H1 (cell line): Measurements from ENCODE around the gene HES7. TPM values are rescaled to one million over a fixed set of nuclear protein-coding genes. Genes with fewer than 3 reads are reported as not detected.
A peak's percentile ranks its signal among the peaks of the same experiment; 100 is the strongest.

Experiments used
- CTCF ChIA-PET: fragments of 300-600 bp; sonication (Branson Sonifier 250); formaldehyde crosslinking; loops from one replicate; lab custom pipeline; 2021; ENCODE audit not compliant: partially characterized antibody; lab: Charles Lee
- POLR2A ChIA-PET: fragments of 300-600 bp; sonication (Branson Sonifier 250); formaldehyde crosslinking; loops from one replicate; lab custom pipeline; 2021; ENCODE audit warnings: inconsistent platforms; ENCODE audit not compliant: partially characterized antibody; lab: Charles Lee
- DNase-seq, 2 experiments: peaks; one replicate each; pipeline versions ENCODE4 v3.0.0 to v3.0.0-alpha.2; 2010 to 2022; ENCODE audit warnings: low spot score in 2 of 2, low read depth in 1 of 2, mixed read lengths in 1 of 2
- FAIRE-seq: peaks from 2 replicates; lab custom pipeline; 2011; peaks lifted over from hg19 to GRCh38; lab: Jason Lieb, UNC
- H2AFZ ChIP-seq: 2 replicates; pipeline ENCODE4 v1.8.1; 2012; ENCODE audit warnings: low read length, inconsistent platforms
- H2AK5ac ChIP-seq: 2 replicates; pipeline ENCODE4 v1.6.1; 2013; ENCODE audit warnings: low read depth, low read length
- H2BK120ac ChIP-seq: replicated peaks from 2 replicates; pipeline ENCODE3; 2013; ENCODE audit warnings: low read depth, low read length, inconsistent platforms
- H2BK12ac ChIP-seq: 2 replicates; pipeline ENCODE4 v1.6.1; 2013; ENCODE audit warnings: low read depth, low read length
- H2BK15ac ChIP-seq: 2 replicates; pipeline ENCODE4 v1.6.1; 2013; ENCODE audit warnings: low read length
- H2BK20ac ChIP-seq: 2 replicates; pipeline ENCODE4 v1.6.1; 2013; ENCODE audit warnings: low read length
- H2BK5ac ChIP-seq: 2 replicates; pipeline ENCODE4 v1.6.1; 2013; ENCODE audit warnings: low read depth, low read length
- H3K14ac ChIP-seq: 2 replicates; pipeline ENCODE4 v1.6.1; 2013; ENCODE audit warnings: inconsistent platforms; ENCODE audit not compliant: insufficient read length
- H3K18ac ChIP-seq: 2 replicates; pipeline ENCODE4 v1.6.1; 2013; ENCODE audit warnings: low read length; ENCODE audit errors: extremely low read depth
- H3K23ac ChIP-seq: 2 replicates; pipeline ENCODE4 v1.6.1; 2013; ENCODE audit warnings: inconsistent platforms; ENCODE audit not compliant: insufficient read length
- H3K23me2 ChIP-seq: 2 replicates; pipeline ENCODE4 v1.6.1; 2013; ENCODE audit warnings: low read depth, low read length
- H3K27ac ChIP-seq: 2 replicates; pipeline ENCODE4 v1.6.1; 2011; ENCODE audit warnings: low read depth, low read length, inconsistent platforms
- H3K27me3 ChIP-seq, 4 experiments: replicated peaks in 1 of 4; 1 replicate in 1 of 4; 2 replicates in 3 of 4; pipeline versions ENCODE4 v1.6.1 to v1.8.1; 2011 to 2013; ENCODE audit warnings: low read length in 3 of 4, mild to moderate bottlenecking in 3 of 4, inconsistent platforms in 2 of 4, mixed read lengths in 2 of 4, moderate library complexity in 1 of 4; ENCODE audit not compliant: control insufficient read depth in 3 of 4, insufficient read depth in 3 of 4; ENCODE audit errors: extremely low read depth in 1 of 4
- H3K36me3 ChIP-seq, 4 experiments: 2 replicates each; pipeline versions ENCODE4 v1.6.1 to v1.8.1; 2011 to 2013; ENCODE audit warnings: mild to moderate bottlenecking in 4 of 4, low read length in 3 of 4, moderate library complexity in 2 of 4, control low read depth in 1 of 4, inconsistent platforms in 1 of 4; ENCODE audit not compliant: insufficient read depth in 4 of 4, control insufficient read depth in 2 of 4
- H3K4ac ChIP-seq: replicated peaks from 2 replicates; pipeline ENCODE3; 2013; ENCODE audit warnings: low read length, low read depth, mixed read lengths, inconsistent platforms; ENCODE audit not compliant: insufficient read length
- H3K4me1 ChIP-seq, 4 experiments: replicated peaks in 1 of 4; 1 replicate in 1 of 4; 2 replicates in 3 of 4; pipeline versions ENCODE4 v1.6.1 to v1.8.1; 2011 to 2013; ENCODE audit warnings: low read length in 3 of 4, inconsistent platforms in 2 of 4, mixed read lengths in 1 of 4; ENCODE audit not compliant: insufficient read depth in 4 of 4, control insufficient read depth in 3 of 4
- H3K4me2 ChIP-seq, 2 experiments: 2 replicates each; pipeline versions ENCODE4 v1.6.1 to v1.8.1; 2011 to 2013; ENCODE audit warnings: low read depth in 2 of 2, low read length in 2 of 2, control low read depth in 1 of 2, inconsistent platforms in 1 of 2, mild to moderate bottlenecking in 1 of 2; ENCODE audit not compliant: insufficient read depth in 1 of 2
- H3K4me3 ChIP-seq, 4 experiments: fragments of 200-600, 300-600 bp in 1 of 4; sonication (generic), shearing (Covaris generic), sonication (Bioruptor Twin) in 1 of 4; 2 replicates each; pipeline versions ENCODE4 v1.5.1 to v1.8.1; 2011 to 2016; ENCODE audit warnings: low read length in 4 of 4, low read depth in 3 of 4, control low read depth in 2 of 4, inconsistent platforms in 2 of 4, mild to moderate bottlenecking in 2 of 4, mixed read lengths in 1 of 4, moderate library complexity in 1 of 4; ENCODE audit not compliant: insufficient read depth in 2 of 4; ENCODE audit errors: extremely low read depth in 1 of 4
- H3K56ac ChIP-seq: replicated peaks from 2 replicates; pipeline ENCODE3; 2013; ENCODE audit warnings: low read depth, mild to moderate bottlenecking, mixed read lengths, low read length, inconsistent platforms; ENCODE audit not compliant: insufficient read length
- H3K79me1 ChIP-seq: 2 replicates; pipeline ENCODE4 v1.6.1; 2013; ENCODE audit warnings: low read depth, low read length, control low read depth
- H3K79me2 ChIP-seq, 2 experiments: 2 replicates each; pipeline versions ENCODE4 v1.6.1 to v1.8.1; 2012 to 2013; ENCODE audit warnings: low read length in 2 of 2, mild to moderate bottlenecking in 2 of 2, inconsistent platforms in 1 of 2; ENCODE audit not compliant: insufficient read depth in 2 of 2, control insufficient read depth in 1 of 2
- H3K9ac ChIP-seq, 4 experiments: replicated peaks in 1 of 4; 1 replicate in 1 of 4; 2 replicates in 3 of 4; pipeline versions ENCODE4 v1.6.1 to v1.8.1; 2011 to 2013; ENCODE audit warnings: low read depth in 3 of 4, low read length in 3 of 4, control low read depth in 2 of 4, mild to moderate bottlenecking in 2 of 4, moderate library complexity in 2 of 4, inconsistent platforms in 1 of 4; ENCODE audit errors: extremely low read depth in 1 of 4
- H3K9me3 ChIP-seq, 2 experiments: 2 replicates each; pipeline versions ENCODE4 v1.6.1 to v1.8.1; 2012 to 2013; ENCODE audit warnings: mild to moderate bottlenecking in 2 of 2, moderate library complexity in 2 of 2, control low read depth in 1 of 2, inconsistent platforms in 1 of 2, low read depth in 1 of 2, low read length in 1 of 2, mixed read lengths in 1 of 2; ENCODE audit not compliant: insufficient read depth in 2 of 2
- H4K20me1 ChIP-seq, 2 experiments: replicated peaks in 1 of 2; 2 replicates each; pipeline versions ENCODE3 to v1.8.1; 2011 to 2013; ENCODE audit warnings: inconsistent platforms in 2 of 2, low read length in 2 of 2, mild to moderate bottlenecking in 1 of 2; ENCODE audit not compliant: insufficient read depth in 2 of 2, control insufficient read depth in 1 of 2
- H4K5ac ChIP-seq: 2 replicates; pipeline ENCODE4 v1.6.1; 2013; ENCODE audit warnings: low read length, low read depth, mixed read lengths, inconsistent platforms; ENCODE audit not compliant: insufficient read length
- H4K8ac ChIP-seq: 2 replicates; pipeline ENCODE4 v1.8.0; 2013; ENCODE audit warnings: mild to moderate bottlenecking, moderate library complexity, low read length, inconsistent platforms; ENCODE audit not compliant: insufficient read depth; ENCODE audit errors: extremely low read depth
- H4K91ac ChIP-seq: replicated peaks from 2 replicates; pipeline ENCODE3; 2013; ENCODE audit warnings: low read length, mixed read lengths, inconsistent platforms; ENCODE audit not compliant: insufficient read length
- BACH1 ChIP-seq: IDR thresholded peaks from 2 replicates; pipeline ENCODE4 v1.6.1; 2012; ENCODE audit warnings: low read length, improper control_type of control experiment
- CBX5 ChIP-seq: fragments of 300-800, 300-1000 bp; sonication (generic); IDR thresholded peaks from 2 replicates; pipeline ENCODE4 v1.7.1; 2016; ENCODE audit warnings: antibody characterized with exemption, low read length, low read depth
- CEBPB ChIP-seq: IDR thresholded peaks from 2 replicates; pipeline ENCODE4 v1.6.1; 2012; ENCODE audit warnings: low read depth, low read length
- EGR1 ChIP-seq: IDR thresholded peaks from 2 replicates; pipeline ENCODE4 v1.6.1; 2011; ENCODE audit warnings: low read depth, low read length, borderline replicate concordance
- GTF2F1 ChIP-seq: IDR thresholded peaks from 2 replicates; pipeline ENCODE4 v1.6.1; 2012; ENCODE audit warnings: low read depth, low read length, improper control_type of control experiment, borderline replicate concordance
- JUND ChIP-seq: IDR thresholded peaks from 2 replicates; pipeline ENCODE4 v1.6.1; 2011; ENCODE audit warnings: mild to moderate bottlenecking, improper control_type of control experiment, low read length
- KDM1A ChIP-seq: fragments of 200-600, 300-600 bp; sonication (generic); IDR thresholded peaks from 2 replicates; pipeline ENCODE4 v1.7.1; 2016; ENCODE audit warnings: mild to moderate bottlenecking, low read length, borderline replicate concordance
- MAFK ChIP-seq: IDR thresholded peaks from 2 replicates; pipeline ENCODE4 v1.6.1; 2012; ENCODE audit warnings: low read depth, mild to moderate bottlenecking, improper control_type of control experiment, low read length
- PHF8 ChIP-seq: fragments of 200-600 bp; sonication (generic); conservative IDR thresholded peaks from 2 replicates; pipeline ENCODE4 v1.7.1; 2012; ENCODE audit warnings: low read depth, mild to moderate bottlenecking, inconsistent platforms, low read length, moderate library complexity
- POLR2AphosphoS5 ChIP-seq: IDR thresholded peaks from 2 replicates; pipeline ENCODE4 v1.6.1; 2011; ENCODE audit warnings: low read depth, low read length
- RNF2 ChIP-seq: fragments of 200-900, 300-1000 bp; sonication (generic); IDR thresholded peaks from 2 replicates; pipeline ENCODE4 v1.7.1; 2016; ENCODE audit warnings: borderline replicate concordance, low read depth, mild to moderate bottlenecking, antibody characterized with exemption, low read length; ENCODE audit not compliant: poor library complexity, severe bottlenecking; ENCODE audit errors: missing control alignments
- TBP ChIP-seq: IDR thresholded peaks from 2 replicates; pipeline ENCODE4 v1.6.1; 2011; ENCODE audit warnings: low read depth, low read length, improper control_type of control experiment
- WGBS, 2 experiments: shearing (Covaris generic) in 1 of 2; methylation state at CpG; one replicate each; pipeline versions ENCODE4 v1.1.6 to v1.1.7; 2013 to 2015; ENCODE audit warnings: low lambda C conversion rate in 2 of 2, mixed read lengths in 2 of 2, inconsistent platforms in 1 of 2, low coverage in 1 of 2, missing lambda C conversion rate in 1 of 2; ENCODE audit not compliant: insufficient replicate concordance in 2 of 2, insufficient coverage in 1 of 2, insufficient read length in 1 of 2; ENCODE audit errors: extremely low coverage in 1 of 2, missing lambda C conversion rate in 1 of 2; 5-methylcytosine and 5-hydroxymethylcytosine counted together
- polyA plus RNA-seq, 7 experiments: library from polyadenylated mRNA; depleted of rRNA in 3 of 7; stranded (reverse) in 5 of 7; unstranded in 2 of 7; fragments of >200 nt in 5 of 7; fragments of 200-250 nt in 2 of 7; gene quantifications; 1 replicate in 5 of 7; 2 replicates in 1 of 7; 4 replicates in 1 of 7; pipeline versions ENCODE4 v1.2.1 to v1.2.3, GENCODE V29; 2011 to 2013; ENCODE audit warnings: missing spikeins in 2 of 7, mixed read lengths in 2 of 7
- total RNA-seq: library from RNA; stranded (reverse); fragmentation: NEBNext Ultra II Directional; extraction: Animal tissue kit (Norgen Biotek cat#: 25700); gene quantifications from 2 replicates; pipeline ENCODE4 v1.2.1, GENCODE V29; 2021

The HES7 gene
- total and polyA plus RNA-seq, 2 of the 8 experiments (the other 6 are each of a cell fraction or from before 2014, with no cell fraction given): 0.20 to 0.32 TPM

- H3K36me3 ChIP-seq: peaks cover 9 to 49% (median 37%) of the 10 kb centered on the region in 4 experiments
- peak overlapping the region; percentile 25; the same call in 1 of the 2 replicates for H4K8ac ChIP-seq
- H3K4me2 ChIP-seq: no peak overlapping the region
- DNase-seq: no peak
- peaks cover 0 to 3% (median 1%) of the 10 kb centered on the region in 4 experiments; a peak in 1 of 7 replicates for H3K4me1 ChIP-seq
- H3K56ac ChIP-seq: no peak overlapping the region
- H2AFZ ChIP-seq: no peak overlapping the region
- ChIA-PET POLR2A (interaction anchor here (1.2 to 5.1 kb wide), 4 partner anchors 11 to 95 kb away, joined by 3 to 21 read pairs (median 6); no protein-coding TSS in a partner anchor), CTCF (interaction anchor here (0.5 to 14.1 kb wide), 6 partner anchors 14 to 165 kb away, joined by 3 to 133 read pairs (median 4); partner anchors contain the start of gene VAMP2)
- no peak overlapping the region for H2BK5ac ChIP-seq
- H3K23me2 ChIP-seq: peaks cover 2% of the 10 kb centered on the region; the same call in 1 of the 2 replicates
- no peak overlapping the region for H3K23ac ChIP-seq
- H3K27me3 ChIP-seq: no peaks in the 10 kb centered on the region
- no peak overlapping the region for H3K27ac ChIP-seq
- H3K18ac ChIP-seq: no peak overlapping the region
- WGBS, 2 experiments: 94% methylated on average over 14 of the region's 22 CpGs; no CpG with 5 or more reads in 1 of the 2 experiments
- no peak overlapping the region for H3K4me3 ChIP-seq
- H4K20me1 ChIP-seq: peaks cover 2 to 18% of the 10 kb centered on the region in 2 experiments
- no peak for FAIRE-seq
- no peak overlapping the region for H3K4ac ChIP-seq
- H3K14ac ChIP-seq: no peak overlapping the region
- no peak overlapping the region for H2BK20ac ChIP-seq
- H2BK15ac ChIP-seq: no peak overlapping the region
- no peaks in the 10 kb centered on the region for H3K79me1 ChIP-seq
- no peak overlapping the region for H4K5ac ChIP-seq
- H3K79me2 ChIP-seq: no peaks in the 10 kb centered on the region
- H3K9me3 ChIP-seq: no peaks in the 10 kb centered on the region
- H2AK5ac ChIP-seq: no peak overlapping the region
- no peak overlapping the region for H2BK120ac ChIP-seq
- no peak overlapping the region for H3K9ac ChIP-seq
- no peak overlapping the region for H2BK12ac ChIP-seq
- H4K91ac ChIP-seq: no peak overlapping the region
- TF ChIP-seq TBP (no peak), POLR2AphosphoS5 (no peak), MAFK (no peak), PHF8 (no peak), EGR1 (no peak), JUND (no peak), KDM1A (no peak), GTF2F1 (no peak), BACH1 (no peak), CEBPB (no peak), CBX5 (no peak), RNF2 (no peak)
Observed at GRCh38 chr17:8143581-8144400, 19.9 kb upstream of the HES7 start.
